ENCODE results near the gene ADA. TPM values are rescaled to one million over a fixed set of nuclear protein-coding genes. Genes with fewer than 3 reads are reported as not detected.

The ADA gene
- total and polyA plus RNA-seq, 8 donors: 2.9 to 6.0 (median 4.0) TPM

DNA sequence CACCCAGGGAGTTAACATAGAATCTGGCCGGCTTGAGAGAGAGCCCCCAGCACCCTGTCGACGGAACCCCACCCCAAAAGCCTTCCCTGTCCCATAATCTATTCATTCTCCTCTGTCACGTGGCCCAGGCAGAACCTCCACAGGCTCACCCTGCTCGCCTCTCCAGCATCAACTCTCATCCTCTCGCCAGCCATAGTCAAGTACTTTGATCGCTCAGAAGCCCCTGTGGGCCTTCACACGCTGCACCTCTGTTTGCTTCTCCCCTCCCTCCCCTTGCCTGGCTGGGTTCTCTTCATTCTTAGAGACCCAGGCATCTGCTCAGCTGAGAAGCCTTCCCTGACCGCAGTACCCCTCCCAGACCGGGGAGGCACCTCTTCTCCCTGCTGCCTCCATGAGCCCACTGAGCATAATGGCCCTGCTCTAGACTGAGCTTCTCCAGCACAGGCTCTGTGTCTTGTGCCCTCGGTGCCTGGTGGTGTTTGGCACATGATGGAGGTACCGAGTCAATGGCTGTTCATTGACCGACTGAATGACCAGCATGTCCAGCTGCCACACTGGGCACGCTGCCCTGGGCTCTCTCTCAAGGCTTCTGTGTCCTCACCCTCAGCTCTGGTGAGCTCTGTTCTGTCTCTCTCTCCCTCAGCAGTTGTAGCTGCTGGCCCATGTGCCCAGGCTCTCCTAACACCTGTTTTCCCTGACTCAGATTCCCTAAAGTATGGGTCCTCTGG, 35.5 kb downstream of the ADA start:
- Histone ChIP-seq H3K9me3 (no peaks in the 10 kb centered on the region), H3K4me1 (no peaks in the 10 kb centered on the region), H3K27me3 (no peaks in the 10 kb centered on the region), H3K27ac (no peak overlapping the region), H3K36me3 (peaks cover 0 to 12% (median 0%) of the 10 kb centered on the region in 3 donors), H3K4me3 (no peak overlapping the region)
- TF ChIP-seq, protein P1, sequence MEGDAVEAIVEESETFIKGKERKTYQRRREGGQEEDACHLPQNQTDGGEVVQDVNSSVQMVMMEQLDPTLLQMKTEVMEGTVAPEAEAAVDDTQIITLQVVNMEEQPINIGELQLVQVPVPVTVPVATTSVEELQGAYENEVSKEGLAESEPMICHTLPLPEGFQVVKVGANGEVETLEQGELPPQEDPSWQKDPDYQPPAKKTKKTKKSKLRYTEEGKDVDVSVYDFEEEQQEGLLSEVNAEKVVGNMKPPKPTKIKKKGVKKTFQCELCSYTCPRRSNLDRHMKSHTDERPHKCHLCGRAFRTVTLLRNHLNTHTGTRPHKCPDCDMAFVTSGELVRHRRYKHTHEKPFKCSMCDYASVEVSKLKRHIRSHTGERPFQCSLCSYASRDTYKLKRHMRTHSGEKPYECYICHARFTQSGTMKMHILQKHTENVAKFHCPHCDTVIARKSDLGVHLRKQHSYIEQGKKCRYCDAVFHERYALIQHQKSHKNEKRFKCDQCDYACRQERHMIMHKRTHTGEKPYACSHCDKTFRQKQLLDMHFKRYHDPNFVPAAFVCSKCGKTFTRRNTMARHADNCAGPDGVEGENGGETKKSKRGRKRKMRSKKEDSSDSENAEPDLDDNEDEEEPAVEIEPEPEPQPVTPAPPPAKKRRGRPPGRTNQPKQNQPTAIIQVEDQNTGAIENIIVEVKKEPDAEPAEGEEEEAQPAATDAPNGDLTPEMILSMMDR (IDR thresholded peaks at IDR 0.05): no peak
- FAIRE-seq: no peak
- WGBS, 2 donors: 88% methylated on average over 14 of the region's 14 CpGs
- intact Hi-C loops (cut with DNase I): loop anchor here in 1 of 3 donors (10.0 kb wide), 1 partner anchor 401 kb away; the partner anchor contains the start of gene OSER1
- no peak for ATAC-seq
- DNase-seq: no peak

DNA sequence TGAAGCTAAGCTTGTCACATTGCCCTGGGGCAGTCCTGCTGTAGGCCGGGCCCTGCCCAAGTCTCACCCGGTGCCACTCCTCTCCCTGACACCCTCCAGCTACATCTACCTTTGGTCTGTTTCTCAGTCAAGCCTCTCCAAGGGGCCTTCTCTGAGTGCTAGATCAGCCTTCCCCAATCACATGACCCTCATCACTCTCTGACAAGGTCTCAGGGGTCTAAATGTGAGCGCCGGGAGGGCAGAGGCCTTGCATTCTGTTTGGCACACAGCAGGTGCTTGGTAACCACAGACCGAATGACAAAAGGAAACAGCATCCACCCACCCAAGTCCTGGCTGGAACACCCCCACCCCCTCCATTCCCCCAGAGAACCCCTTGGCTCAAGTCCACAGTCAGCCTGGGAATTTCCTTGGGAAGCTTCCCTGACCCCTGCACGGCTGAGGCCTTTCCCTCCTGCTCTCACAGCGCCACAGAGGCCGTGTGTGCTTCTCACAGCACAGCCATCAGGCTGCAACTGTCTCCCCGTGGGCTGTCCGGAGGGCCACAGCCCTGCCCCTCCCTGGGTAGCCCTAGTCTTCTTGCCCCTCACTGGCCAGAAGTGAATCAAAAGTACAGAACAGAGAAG, 36.2 kb downstream of the ADA start:
- Histone ChIP-seq H3K27me3 (no peaks in the 10 kb centered on the region), H3K4me1 (no peaks in the 10 kb centered on the region), H3K4me3 (no peak overlapping the region), H3K9me3 (no peaks in the 10 kb centered on the region), H3K36me3 (peaks cover 0 to 12% (median 0%) of the 10 kb centered on the region in 3 donors), H3K27ac (no peak overlapping the region)
- 79 to 82% methylated on average over 10 of the region's 10 CpGs for WGBS, 2 donors
- ATAC-seq (peak in 1 of 4 donors; percentile 26), FAIRE-seq (no peak), DNase-seq (no peak)
- TF ChIP-seq, protein P1 (IDR thresholded peaks at IDR 0.05): no peak
- intact Hi-C loops (cut with DNase I): loop anchor here in 1 of 3 donors (10.0 kb wide), 1 partner anchor 400 kb away; the partner anchor contains the start of gene OSER1

DNA sequence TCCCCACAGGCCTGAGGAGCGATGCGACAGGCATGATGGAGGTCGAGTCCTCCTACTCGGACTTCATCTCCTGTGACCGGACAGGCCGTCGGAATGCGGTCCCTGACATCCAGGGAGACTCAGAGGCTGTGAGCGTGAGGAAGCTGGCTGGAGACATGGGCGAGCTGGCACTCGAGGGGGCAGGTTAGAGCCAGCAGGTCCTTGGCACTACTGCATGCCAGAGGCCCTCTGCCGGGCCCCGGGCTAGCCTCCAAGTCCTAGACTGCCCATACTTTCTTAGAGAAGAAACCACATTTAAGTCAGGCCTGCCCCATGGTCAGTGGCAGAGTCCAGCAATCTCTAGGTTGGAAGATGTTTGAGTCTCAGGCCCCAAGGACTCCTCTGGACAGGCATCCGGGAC, 37.0 kb downstream of the ADA start:
- Histone ChIP-seq H3K4me1 (peaks cover 0 to 3% (median under 1%) of the 10 kb centered on the region in 3 donors), H3K27ac (no peak overlapping the region), H3K4me3 (no peak overlapping the region), H3K27me3 (no peaks in the 10 kb centered on the region), H3K9me3 (no peaks in the 10 kb centered on the region), H3K36me3 (peaks cover 0 to 8% (median 0%) of the 10 kb centered on the region in 3 donors)
- TF ChIP-seq, protein P1 (IDR thresholded peaks at IDR 0.05): no peak
- intact Hi-C loops (cut with DNase I): loop anchor here in 1 of 3 donors (10.0 kb wide), 1 partner anchor 400 kb away; the partner anchor contains the start of gene OSER1
- DNase-seq: no peak
- no peak for ATAC-seq
- 81 to 90% methylated on average over 14 of the region's 14 CpGs for WGBS, 2 donors
- no peak for FAIRE-seq

DNA sequence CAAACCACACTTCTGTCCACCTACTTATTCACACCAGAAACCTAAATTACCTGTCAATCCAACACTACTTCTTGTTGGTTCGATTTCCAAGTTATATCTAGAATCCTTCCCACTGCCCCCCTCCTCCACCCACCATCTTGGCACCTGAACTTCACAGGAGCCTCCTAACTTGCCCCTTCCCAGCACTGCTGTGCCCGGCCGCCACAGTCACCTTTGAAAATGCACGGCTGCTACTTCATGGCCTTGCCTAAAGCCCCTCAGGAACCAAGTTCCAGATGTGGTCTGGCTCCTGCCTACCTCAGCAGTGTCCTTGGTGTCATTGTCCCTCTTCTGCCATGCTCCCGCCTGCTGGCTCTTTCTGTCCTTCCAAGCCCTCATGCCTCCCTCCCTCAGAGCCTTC, 37.9 kb downstream of the ADA start:
- Histone ChIP-seq H3K9me3 (no peaks in the 10 kb centered on the region), H3K27ac (no peak overlapping the region), H3K4me3 (no peak overlapping the region), H3K4me1 (peaks cover 0 to 9% (median 5%) of the 10 kb centered on the region in 3 donors), H3K36me3 (no peaks in the 10 kb centered on the region), H3K27me3 (no peaks in the 10 kb centered on the region)
- intact Hi-C loops (cut with DNase I): loop anchor here in 1 of 3 donors (10.0 kb wide), 1 partner anchor 399 kb away; the partner anchor contains the start of gene OSER1
- ATAC-seq: no peak
- WGBS, 2 donors: 92 to 94% methylated on average over 5 of the region's 5 CpGs
- TF ChIP-seq, protein P1 (IDR thresholded peaks at IDR 0.05): no peak
- peak in 1 of 6 donors; percentile 24 for DNase-seq
- FAIRE-seq: no peak
